ENCODE data around the gene CALHM3.

- TF ChIP-seq CTCF (conservative IDR thresholded peaks at IDR 0.05; ENCODE audit: low read length) (no peak), EZH2phosphoT487 (IDR thresholded peaks at IDR 0.05; ENCODE audit: borderline replicate concordance, low read depth, low read length) (no peak)
Observed at GRCh38 chr10:103433858-103434257, 45.2 kb downstream of the CALHM3 start.
